ENCODE data around the gene ZFP14. TPM values are rescaled to one million over a fixed set of nuclear protein-coding genes. Genes with fewer than 3 reads are reported as not detected.

The ZFP14 gene
- total RNA-seq, 1 donor: 4.3 TPM

- TF ChIP-seq, protein P1, sequence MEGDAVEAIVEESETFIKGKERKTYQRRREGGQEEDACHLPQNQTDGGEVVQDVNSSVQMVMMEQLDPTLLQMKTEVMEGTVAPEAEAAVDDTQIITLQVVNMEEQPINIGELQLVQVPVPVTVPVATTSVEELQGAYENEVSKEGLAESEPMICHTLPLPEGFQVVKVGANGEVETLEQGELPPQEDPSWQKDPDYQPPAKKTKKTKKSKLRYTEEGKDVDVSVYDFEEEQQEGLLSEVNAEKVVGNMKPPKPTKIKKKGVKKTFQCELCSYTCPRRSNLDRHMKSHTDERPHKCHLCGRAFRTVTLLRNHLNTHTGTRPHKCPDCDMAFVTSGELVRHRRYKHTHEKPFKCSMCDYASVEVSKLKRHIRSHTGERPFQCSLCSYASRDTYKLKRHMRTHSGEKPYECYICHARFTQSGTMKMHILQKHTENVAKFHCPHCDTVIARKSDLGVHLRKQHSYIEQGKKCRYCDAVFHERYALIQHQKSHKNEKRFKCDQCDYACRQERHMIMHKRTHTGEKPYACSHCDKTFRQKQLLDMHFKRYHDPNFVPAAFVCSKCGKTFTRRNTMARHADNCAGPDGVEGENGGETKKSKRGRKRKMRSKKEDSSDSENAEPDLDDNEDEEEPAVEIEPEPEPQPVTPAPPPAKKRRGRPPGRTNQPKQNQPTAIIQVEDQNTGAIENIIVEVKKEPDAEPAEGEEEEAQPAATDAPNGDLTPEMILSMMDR (IDR thresholded peaks at IDR 0.05; ENCODE audit: extremely low read depth, low read depth, low read length): no peak
- H2AFZ ChIP-seq (ENCODE audit: low read length): no peak overlapping the region
- H3K4me2 ChIP-seq (ENCODE audit: insufficient read depth, low read length): no peak overlapping the region
- H3K27me3 ChIP-seq (ENCODE audit: insufficient read depth, low read length): no peaks in the 10 kb centered on the region
- H3K27ac ChIP-seq (ENCODE audit: low read depth, low read length): no peak overlapping the region
- H3K36me3 ChIP-seq (ENCODE audit: insufficient read depth, low read length): peaks cover 50% of the 10 kb centered on the region
- peaks cover 14% of the 10 kb centered on the region for H3K9me3 ChIP-seq (ENCODE audit: low read depth, low read length)
- no peak for DNase-seq (ENCODE audit: insufficient read length, low spot score, missing footprints)
- no peaks in the 10 kb centered on the region for H4K20me1 ChIP-seq (ENCODE audit: insufficient read depth, low read length)
- no peak overlapping the region for H3K4me3 ChIP-seq (ENCODE audit: insufficient read depth, low read length)
- no peaks in the 10 kb centered on the region for H3K79me2 ChIP-seq (ENCODE audit: insufficient read depth, low read length)
- no peaks in the 10 kb centered on the region for H3K4me1 ChIP-seq (ENCODE audit: insufficient read depth, low read length)
These were observed 19.6 kb upstream of the ZFP14 start for GRCh38 chr19:36398571-36398970.

- TF ChIP-seq, protein P1 (IDR thresholded peaks at IDR 0.05; ENCODE audit: extremely low read depth, low read depth, low read length): no peak
- H3K27me3 ChIP-seq (ENCODE audit: insufficient read depth, low read length): no peaks in the 10 kb centered on the region
- DNase-seq (ENCODE audit: insufficient read length, low spot score, missing footprints): no peak
- H3K4me2 ChIP-seq (ENCODE audit: insufficient read depth, low read length): no peak overlapping the region
- no peak overlapping the region for H2AFZ ChIP-seq (ENCODE audit: low read length)
- H3K27ac ChIP-seq (ENCODE audit: low read depth, low read length): no peak overlapping the region
- no peaks in the 10 kb centered on the region for H4K20me1 ChIP-seq (ENCODE audit: insufficient read depth, low read length)
- peaks cover 41% of the 10 kb centered on the region for H3K36me3 ChIP-seq (ENCODE audit: insufficient read depth, low read length)
- H3K79me2 ChIP-seq (ENCODE audit: insufficient read depth, low read length): no peaks in the 10 kb centered on the region
- H3K4me1 ChIP-seq (ENCODE audit: insufficient read depth, low read length): no peaks in the 10 kb centered on the region
- H3K4me3 ChIP-seq (ENCODE audit: insufficient read depth, low read length): peak overlapping the region; percentile 18
- H3K9me3 ChIP-seq (ENCODE audit: low read depth, low read length): peaks cover 44% of the 10 kb centered on the region
These were observed 14.1 kb upstream of the ZFP14 start for GRCh38 chr19:36392916-36393673.

GRCh38 chr19:36379510-36379819 lies 464 bp upstream of the ZFP14 start:
- Histone ChIP-seq H3K79me2 (ENCODE audit: insufficient read depth, low read length) (peaks cover 12% of the 10 kb centered on the region), H3K9me3 (ENCODE audit: low read depth, low read length) (no peaks in the 10 kb centered on the region), H3K27me3 (ENCODE audit: insufficient read depth, low read length) (no peaks in the 10 kb centered on the region), H4K20me1 (ENCODE audit: insufficient read depth, low read length) (no peaks in the 10 kb centered on the region), H2AFZ (ENCODE audit: low read length) (peak overlapping the region; percentile 89), H3K4me2 (ENCODE audit: insufficient read depth, low read length) (peak overlapping the region; percentile 92), H3K27ac (ENCODE audit: low read depth, low read length) (no peak overlapping the region), H3K36me3 (ENCODE audit: insufficient read depth, low read length) (no peaks in the 10 kb centered on the region), H3K4me3 (ENCODE audit: insufficient read depth, low read length) (peak overlapping the region; percentile 85), H3K4me1 (ENCODE audit: insufficient read depth, low read length) (peaks cover 7% of the 10 kb centered on the region)
- TF ChIP-seq, protein P1 (IDR thresholded peaks at IDR 0.05; ENCODE audit: extremely low read depth, low read depth, low read length): no peak
- no peak for DNase-seq (ENCODE audit: insufficient read length, low spot score, missing footprints)

DNA sequence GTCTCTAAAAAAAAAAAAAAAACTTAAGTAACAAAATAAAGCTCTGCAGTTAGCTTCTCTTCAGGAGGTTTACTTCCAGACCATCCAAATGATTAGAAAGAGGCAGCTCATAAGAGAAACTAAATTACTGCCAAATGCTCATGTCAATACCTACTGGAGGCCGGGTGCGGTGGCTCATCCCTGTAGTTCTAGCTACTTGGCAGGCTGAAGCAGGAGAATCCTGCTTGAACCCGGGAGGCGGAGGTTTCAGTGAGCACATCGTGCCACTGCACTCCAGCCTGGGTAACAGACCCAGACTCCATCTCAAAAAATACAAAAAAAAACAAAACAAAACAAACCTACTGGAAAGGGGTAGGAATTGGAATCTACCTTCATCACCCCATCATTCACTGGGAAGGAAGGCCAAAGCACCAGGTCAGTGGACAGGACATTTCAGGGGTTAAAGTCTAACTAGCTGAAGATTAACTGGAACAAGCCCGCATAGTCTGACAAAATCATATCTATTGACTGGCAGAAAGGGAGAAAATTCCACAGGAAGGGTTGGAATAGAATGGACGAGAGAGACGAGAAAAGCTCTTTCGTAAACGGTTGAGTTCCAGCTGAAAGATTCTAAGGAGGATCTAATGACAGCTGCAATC lies 1.3 kb downstream of the ZFP14 start:
- H4K20me1 ChIP-seq (ENCODE audit: insufficient read depth, low read length): no peaks in the 10 kb centered on the region
- TF ChIP-seq, protein P1 (IDR thresholded peaks at IDR 0.05; ENCODE audit: extremely low read depth, low read depth, low read length): no peak
- peak overlapping the region; percentile 92 for H3K4me2 ChIP-seq (ENCODE audit: insufficient read depth, low read length)
- peaks cover 7% of the 10 kb centered on the region for H3K4me1 ChIP-seq (ENCODE audit: insufficient read depth, low read length)
- no peak overlapping the region for H3K27ac ChIP-seq (ENCODE audit: low read depth, low read length)
- no peaks in the 10 kb centered on the region for H3K36me3 ChIP-seq (ENCODE audit: insufficient read depth, low read length)
- DNase-seq (ENCODE audit: insufficient read length, low spot score, missing footprints): no peak
- no peaks in the 10 kb centered on the region for H3K9me3 ChIP-seq (ENCODE audit: low read depth, low read length)
- peak overlapping the region; percentile 85 for H3K4me3 ChIP-seq (ENCODE audit: insufficient read depth, low read length)
- H2AFZ ChIP-seq (ENCODE audit: low read length): peak overlapping the region; percentile 99
- peaks cover 12% of the 10 kb centered on the region for H3K79me2 ChIP-seq (ENCODE audit: insufficient read depth, low read length)
- H3K27me3 ChIP-seq (ENCODE audit: insufficient read depth, low read length): no peaks in the 10 kb centered on the region

Measured in osteoblast (primary cell).